ENCODE measurements around the gene PEX3. TPM values are rescaled to one million over a fixed set of nuclear protein-coding genes. Genes with fewer than 3 reads are reported as not detected.

Gene PEX3
- total RNA-seq, 1 experiment from 2014 or later: 16.0 TPM

DNA sequence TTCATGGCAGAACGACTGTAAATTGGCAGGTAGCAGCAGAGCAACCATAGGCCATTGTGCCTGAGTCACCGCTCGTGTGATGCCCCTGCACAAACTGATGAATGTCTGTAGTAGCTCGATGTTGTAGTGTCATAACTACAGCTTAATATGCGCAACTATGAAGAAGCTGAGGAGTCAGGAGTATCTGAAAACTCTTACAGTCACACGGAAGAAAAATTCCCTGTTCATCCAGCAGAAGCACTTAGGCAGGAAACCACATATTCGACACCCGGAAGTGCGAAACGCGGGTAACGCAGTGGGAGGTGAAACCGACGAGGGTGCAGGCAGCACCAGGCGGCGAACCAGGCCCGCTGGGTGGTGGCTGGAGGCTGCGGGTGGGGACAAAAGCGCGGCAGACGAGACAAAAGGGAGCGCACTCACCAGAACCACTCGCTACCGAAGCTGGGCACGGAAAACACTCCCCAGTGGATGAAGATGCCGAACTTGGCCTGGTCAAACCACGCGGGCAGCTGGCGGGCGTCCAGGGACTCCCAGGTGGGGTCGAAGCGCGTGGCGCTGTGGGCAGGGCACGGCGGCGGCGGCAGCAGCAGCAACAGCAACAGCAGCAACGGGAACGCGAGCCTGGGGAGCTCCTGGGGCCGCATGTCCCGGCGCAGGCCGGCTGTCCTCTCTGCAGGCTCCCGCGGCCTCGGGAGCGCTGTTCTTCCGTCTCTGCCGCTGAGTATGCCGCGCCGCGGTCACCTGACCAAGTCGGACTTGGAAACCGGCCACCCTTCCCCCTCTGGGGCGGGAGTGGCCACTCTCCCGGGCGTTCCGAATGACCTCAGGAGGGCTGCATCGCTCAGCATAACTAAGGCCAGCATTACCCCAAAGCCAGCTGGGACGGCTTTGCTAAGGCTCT lies 60.6 kb downstream of the PEX3 start, which contains the start of gene FUCA2:
Gene FUCA2, minus strand, starts transcription at position 730 of the 901 bp plus-strand sequence. Its CDS starts 86 bp downstream, at position 644.
- H3K36me3 Mint-ChIP-seq (ENCODE audit: insufficient read depth, unreplicated experiment): peaks cover 29% of the 10 kb centered on the region
- DNase-seq: peak; percentile 84
- peaks cover 4% of the 10 kb centered on the region for H3K27me3 Mint-ChIP-seq (ENCODE audit: unreplicated experiment)
- peak within 1 kb of the TSS; percentile 91 for H3K27ac Mint-ChIP-seq (ENCODE audit: unreplicated experiment)
- intact Hi-C loops (cut with micrococcal nuclease; ENCODE audit: unreplicated experiment): loop anchor here (5.0 kb wide), 1 partner anchor 576 kb away; no protein-coding TSS in a partner anchor
- TF ChIP-seq, protein P1, sequence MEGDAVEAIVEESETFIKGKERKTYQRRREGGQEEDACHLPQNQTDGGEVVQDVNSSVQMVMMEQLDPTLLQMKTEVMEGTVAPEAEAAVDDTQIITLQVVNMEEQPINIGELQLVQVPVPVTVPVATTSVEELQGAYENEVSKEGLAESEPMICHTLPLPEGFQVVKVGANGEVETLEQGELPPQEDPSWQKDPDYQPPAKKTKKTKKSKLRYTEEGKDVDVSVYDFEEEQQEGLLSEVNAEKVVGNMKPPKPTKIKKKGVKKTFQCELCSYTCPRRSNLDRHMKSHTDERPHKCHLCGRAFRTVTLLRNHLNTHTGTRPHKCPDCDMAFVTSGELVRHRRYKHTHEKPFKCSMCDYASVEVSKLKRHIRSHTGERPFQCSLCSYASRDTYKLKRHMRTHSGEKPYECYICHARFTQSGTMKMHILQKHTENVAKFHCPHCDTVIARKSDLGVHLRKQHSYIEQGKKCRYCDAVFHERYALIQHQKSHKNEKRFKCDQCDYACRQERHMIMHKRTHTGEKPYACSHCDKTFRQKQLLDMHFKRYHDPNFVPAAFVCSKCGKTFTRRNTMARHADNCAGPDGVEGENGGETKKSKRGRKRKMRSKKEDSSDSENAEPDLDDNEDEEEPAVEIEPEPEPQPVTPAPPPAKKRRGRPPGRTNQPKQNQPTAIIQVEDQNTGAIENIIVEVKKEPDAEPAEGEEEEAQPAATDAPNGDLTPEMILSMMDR (IDR thresholded peaks at IDR 0.05; ENCODE audit: unreplicated experiment): no peak
- no peaks in the 10 kb centered on the region for H3K9me3 Mint-ChIP-seq (ENCODE audit: low read depth, unreplicated experiment)
- H3K4me3 Mint-ChIP-seq (ENCODE audit: low read depth, unreplicated experiment): peak within 1 kb of the TSS; percentile 90
- no TSS peak for BruUV-seq (replicated peaks)
- CTCF ChIA-PET: interaction anchor here (0.7 to 1.1 kb wide), 2 partner anchors 8 to 1037 kb away, joined by 3 read pairs; no protein-coding TSS in a partner anchor
- peaks cover 18% of the 10 kb centered on the region for H3K4me1 Mint-ChIP-seq (ENCODE audit: low read depth, unreplicated experiment)

DNA sequence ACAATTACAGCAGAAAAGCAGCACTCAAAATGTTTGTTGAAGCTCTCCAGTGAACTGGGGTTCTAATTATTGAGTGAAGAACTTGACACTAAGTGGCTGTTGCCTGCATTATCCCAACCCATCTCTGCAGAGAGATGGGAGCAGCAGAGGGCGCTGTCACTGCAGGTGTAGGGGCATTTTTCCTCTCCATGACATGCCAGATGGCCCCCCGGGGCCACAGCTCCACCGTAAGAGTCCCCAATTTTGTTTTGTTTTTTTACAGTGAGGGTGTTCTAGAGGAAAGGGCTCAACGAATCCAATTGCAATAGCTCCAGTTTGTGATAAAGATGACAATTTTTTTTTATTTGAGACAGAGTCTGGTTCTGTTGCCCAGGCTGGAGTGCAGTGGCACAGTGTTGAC lies 62.8 kb downstream of the PEX3 start:
- H3K27ac Mint-ChIP-seq (ENCODE audit: unreplicated experiment): no peak overlapping the region
- BruUV-seq (replicated peaks): no TSS peak
- CTCF ChIA-PET: no interaction called here
- intact Hi-C loops (cut with micrococcal nuclease; ENCODE audit: unreplicated experiment): loop anchor here (5.0 kb wide), 1 partner anchor 574 kb away; no protein-coding TSS in a partner anchor
- no peaks in the 10 kb centered on the region for H3K9me3 Mint-ChIP-seq (ENCODE audit: low read depth, unreplicated experiment)
- peaks cover 21% of the 10 kb centered on the region for H3K27me3 Mint-ChIP-seq (ENCODE audit: unreplicated experiment)
- no peak overlapping the region for H3K4me3 Mint-ChIP-seq (ENCODE audit: low read depth, unreplicated experiment)
- DNase-seq: peak; percentile 41
- peaks cover 20% of the 10 kb centered on the region for H3K36me3 Mint-ChIP-seq (ENCODE audit: insufficient read depth, unreplicated experiment)
- TF ChIP-seq, protein P1 (IDR thresholded peaks at IDR 0.05; ENCODE audit: unreplicated experiment): no peak
- peaks cover 23% of the 10 kb centered on the region for H3K4me1 Mint-ChIP-seq (ENCODE audit: low read depth, unreplicated experiment)

DNA sequence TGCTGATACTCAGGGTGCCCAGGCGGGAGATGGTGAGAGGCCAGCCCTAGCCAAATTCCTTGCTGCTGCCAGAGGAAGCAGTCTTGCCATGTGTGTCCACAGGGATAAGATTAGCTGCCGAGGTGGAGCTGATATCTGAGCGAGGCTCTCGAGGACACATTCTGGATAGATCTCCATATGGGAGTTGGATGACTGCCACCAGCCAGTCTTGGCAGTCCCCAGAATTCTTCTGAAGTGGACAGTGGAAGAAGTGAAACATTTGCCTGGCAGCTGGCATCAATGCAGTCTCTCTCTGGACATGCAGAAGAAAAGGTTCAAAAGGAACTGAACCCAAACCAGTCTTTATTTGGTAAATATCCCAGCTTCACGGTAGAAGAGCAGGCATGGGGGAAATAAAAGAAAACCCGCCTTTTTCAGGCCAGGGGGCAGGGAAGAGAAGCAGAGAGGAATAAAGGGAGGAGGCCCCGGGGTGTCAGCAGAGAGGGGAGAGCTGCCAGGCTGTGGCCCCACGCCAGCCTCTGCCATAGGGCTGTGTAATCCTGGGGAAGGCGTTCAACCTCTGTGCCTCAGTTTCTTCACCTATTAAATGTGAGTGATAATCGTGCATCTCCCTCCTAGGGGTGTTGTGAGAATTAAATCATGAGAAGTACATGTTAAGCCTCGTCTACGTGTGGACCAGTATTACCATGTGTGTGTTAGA lies 64.6 kb downstream of the PEX3 start:
- Mint-ChIP-seq H3K4me1 (ENCODE audit: low read depth, unreplicated experiment) (peaks cover 15% of the 10 kb centered on the region), H3K27ac (ENCODE audit: unreplicated experiment) (no peak overlapping the region), H3K36me3 (ENCODE audit: insufficient read depth, unreplicated experiment) (peaks cover 14% of the 10 kb centered on the region), H3K4me3 (ENCODE audit: low read depth, unreplicated experiment) (no peak overlapping the region), H3K9me3 (ENCODE audit: low read depth, unreplicated experiment) (peaks cover 4% of the 10 kb centered on the region), H3K27me3 (ENCODE audit: unreplicated experiment) (peaks cover 34% of the 10 kb centered on the region)
- CTCF ChIA-PET: no interaction called here
- no TSS peak for BruUV-seq (replicated peaks)
- DNase-seq: no peak
- intact Hi-C loops (cut with micrococcal nuclease; ENCODE audit: unreplicated experiment): no loop called here
- TF ChIP-seq, protein P1 (IDR thresholded peaks at IDR 0.05; ENCODE audit: unreplicated experiment): no peak

DNA sequence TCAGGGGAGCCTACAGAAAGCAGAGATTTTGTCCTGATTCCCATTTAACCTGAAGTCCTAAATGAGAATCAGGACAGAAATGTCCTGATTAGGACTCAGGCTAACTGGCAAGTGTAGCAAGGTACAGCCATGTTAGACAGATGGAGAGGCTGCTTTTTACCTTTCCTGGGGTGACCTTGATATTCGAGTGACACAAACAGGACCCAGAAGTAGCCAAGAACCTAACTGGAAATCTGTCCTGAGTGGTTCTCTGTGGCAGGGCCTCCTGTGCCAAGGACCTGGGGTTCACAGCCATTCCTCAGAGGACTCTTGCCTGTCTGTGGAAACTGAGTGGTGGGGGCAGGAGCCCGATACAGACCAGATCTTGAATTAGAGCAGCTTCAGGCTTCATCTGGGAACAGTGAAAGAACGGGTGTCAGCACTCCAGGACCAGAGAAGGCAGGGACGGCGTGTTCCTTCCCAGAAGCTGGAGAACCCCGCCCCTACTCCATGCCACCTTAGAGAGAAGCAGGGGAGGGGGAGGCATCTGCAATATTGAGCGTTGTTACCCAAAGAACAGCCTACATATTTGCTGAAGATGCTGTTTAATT lies 65.3 kb downstream of the PEX3 start:
- peaks cover 12% of the 10 kb centered on the region for H3K36me3 Mint-ChIP-seq (ENCODE audit: insufficient read depth, unreplicated experiment)
- no peak for DNase-seq
- BruUV-seq (replicated peaks): no TSS peak
- H3K4me1 Mint-ChIP-seq (ENCODE audit: low read depth, unreplicated experiment): peaks cover 15% of the 10 kb centered on the region
- CTCF ChIA-PET: no interaction called here
- no peak overlapping the region for H3K27ac Mint-ChIP-seq (ENCODE audit: unreplicated experiment)
- H3K27me3 Mint-ChIP-seq (ENCODE audit: unreplicated experiment): peaks cover 34% of the 10 kb centered on the region
- TF ChIP-seq, protein P1 (IDR thresholded peaks at IDR 0.05; ENCODE audit: unreplicated experiment): no peak
- no peak overlapping the region for H3K4me3 Mint-ChIP-seq (ENCODE audit: low read depth, unreplicated experiment)
- peaks cover 4% of the 10 kb centered on the region for H3K9me3 Mint-ChIP-seq (ENCODE audit: low read depth, unreplicated experiment)
- intact Hi-C loops (cut with micrococcal nuclease; ENCODE audit: unreplicated experiment): no loop called here

Measured in Calu3 (cell line).